GM12892 (cell line): ENCODE data around the gene GAS5.

ENCODE experiments used
- POLR2A ChIP-seq: IDR thresholded peaks from 2 replicates; pipeline ENCODE4 v1.6.1; 2011; ENCODE audit warnings: low read depth, low read length, control low read depth
- POLR2AphosphoS5 ChIP-seq: IDR thresholded peaks from 2 replicates; pipeline ENCODE4 v1.6.1; 2011; ENCODE audit warnings: low read depth, low read length, control low read depth
- TAF1 ChIP-seq: IDR thresholded peaks from 2 replicates; pipeline ENCODE4 v1.6.1; 2011; ENCODE audit warnings: low read depth, mild to moderate bottlenecking, control low read depth, low read length, borderline replicate concordance

DNA sequence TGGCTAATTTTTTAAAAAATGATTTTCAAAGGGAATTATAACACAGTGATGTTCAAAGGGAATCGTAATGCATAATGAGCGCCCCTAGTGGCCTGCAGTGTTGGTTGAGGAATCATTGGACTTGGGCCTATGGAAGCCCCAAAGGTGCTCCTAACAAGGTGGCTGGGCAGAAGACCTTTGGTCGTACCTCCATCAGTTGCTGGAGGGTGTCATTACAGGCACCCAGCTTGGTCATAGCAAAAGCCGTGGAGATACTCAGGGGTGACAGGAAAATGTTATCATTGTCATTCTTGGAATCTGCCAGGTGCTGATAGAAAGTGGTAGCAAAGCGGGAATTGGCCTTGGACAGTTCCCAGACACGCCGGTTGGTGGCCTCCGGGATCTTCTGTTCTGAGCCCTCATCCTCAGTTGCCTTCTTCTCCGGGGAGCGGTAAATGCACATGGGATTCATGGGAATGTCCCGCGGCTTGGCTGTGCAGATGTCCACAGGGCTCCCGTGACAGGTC, 46.6 kb upstream of the GAS5 start:
- TF ChIP-seq POLR2A (no peak), POLR2AphosphoS5 (no peak), TAF1 (no peak)
